Measurements from ENCODE around the gene NSMCE3.

GRCh38 chr15:29270169-29270955, 740 bp upstream of the NSMCE3 start:
- TF ChIP-seq CTCF (IDR thresholded peaks at IDR 0.05; ENCODE audit: low read length) (no peak), EZH2 (optimal IDR thresholded peaks at IDR 0.05; ENCODE audit: low read depth, low read length) (no peak)
